PC-9 (cell line): ENCODE data around the gene XKR8. TPM values are rescaled to one million over a fixed set of nuclear protein-coding genes. Genes with fewer than 3 reads are reported as not detected.

Experiments used
- BruUV-seq: library from RNA; stranded (reverse); fragments of 400-500 nt; replicated peaks from 2 replicates; lab custom pipeline; 2021; lab: Mats Ljungman, UMichigan
- CTCF ChIA-PET: fragments of 300-600 bp; sonication (Branson Sonifier 250); formaldehyde crosslinking; loops from one replicate; lab custom pipeline; 2022; ENCODE audit warnings: antibody characterized with exemption; lab: Charles Lee
- POLR2A ChIA-PET: fragments of 300-600 bp; sonication (Branson Sonifier 250); formaldehyde crosslinking; loops from one replicate; lab custom pipeline; 2022; ENCODE audit warnings: antibody characterized with exemption; ENCODE audit not compliant: unreplicated experiment; lab: Charles Lee
- DNase-seq, 2 experiments: peaks; one replicate each; pipeline versions ENCODE4 v3.0.0 to v3.0.0-alpha.2; 2015 to 2022; ENCODE audit warnings: mixed read lengths in 1 of 2
- H2AFZ ChIP-seq: fragments of 200-600 bp; sonication (generic); 2 replicates; pipeline ENCODE4 v1.8.1; 2017; ENCODE audit warnings: antibody characterized with exemption
- H3F3A ChIP-seq: fragments of 200-600 bp; sonication (generic); 2 replicates; pipeline ENCODE4 v1.8.1; 2017; ENCODE audit warnings: antibody characterized with exemption, mild to moderate bottlenecking, low read depth; ENCODE audit not compliant: insufficient read depth
- H3K27ac ChIP-seq: fragments of 200-600 bp; sonication (generic); 2 replicates; pipeline ENCODE4 v1.6.1; 2016; ENCODE audit warnings: mixed run types
- H3K27me3 ChIP-seq: fragments of 200-600 bp; sonication (generic); 2 replicates; pipeline ENCODE4 v1.6.1; 2016; ENCODE audit warnings: low read depth, mixed run types; ENCODE audit not compliant: insufficient read depth
- H3K36me3 ChIP-seq: fragments of 200-600 bp; sonication (generic); 2 replicates; pipeline ENCODE4 v1.6.1; 2016; ENCODE audit warnings: low read depth, mixed run types
- H3K4me1 ChIP-seq: fragments of 200-600 bp; sonication (generic); replicated peaks from 2 replicates; pipeline ENCODE4 v1.6.1; 2016; ENCODE audit warnings: mixed run types; ENCODE audit not compliant: insufficient read depth
- H3K4me2 ChIP-seq: fragments of 200-600 bp; sonication (generic); 2 replicates; pipeline ENCODE4 v1.6.1; 2017; ENCODE audit warnings: mixed run types
- H3K4me3 ChIP-seq: fragments of 200-600 bp; sonication (generic); 2 replicates; pipeline ENCODE4 v1.6.1; 2016; ENCODE audit warnings: mixed run types
- H3K79me2 ChIP-seq: fragments of 200-600 bp; sonication (generic); 2 replicates; pipeline ENCODE4 v1.6.1; 2017; ENCODE audit warnings: low read depth, mixed run types
- H3K9me2 ChIP-seq: fragments of 200-600 bp; sonication (generic); 2 replicates; pipeline ENCODE4 v1.8.1; 2017; ENCODE audit warnings: mild to moderate bottlenecking; ENCODE audit not compliant: insufficient read depth
- H3K9me3 ChIP-seq: fragments of 200-600 bp; sonication (generic); 2 replicates; pipeline ENCODE4 v1.8.1; 2016; ENCODE audit warnings: low read depth; ENCODE audit not compliant: insufficient read depth
- H4K20me1 ChIP-seq: fragments of 200-600 bp; sonication (generic); 2 replicates; pipeline ENCODE4 v1.8.1; 2017; ENCODE audit not compliant: insufficient read depth
- EZH2 ChIP-seq: fragments of 200-600 bp; sonication (generic); IDR thresholded peaks from 2 replicates; pipeline ENCODE4 v1.8.0; 2017; ENCODE audit warnings: antibody characterized with exemption, low read depth
- intact Hi-C: fragments of 100-400 bp; cut with micrococcal nuclease; formaldehyde crosslinking; loops from one replicate; pipeline ENCODE4 v1.10.0; 2022; ENCODE audit not compliant: unreplicated experiment
- total RNA-seq: library from RNA; stranded (reverse); gene quantifications from 2 replicates; pipeline ENCODE4 v1.2.3, GENCODE V29; 2021
- TF ChIP-seq, protein P1 (sequence below): fragments of 200-600 bp; sonication (generic); conservative IDR thresholded peaks from 2 replicates; pipeline ENCODE4 v1.6.1; 2017; ENCODE audit warnings: mixed run types, antibody characterized with exemption, mild to moderate bottlenecking, moderate library complexity

Gene XKR8
- total RNA-seq, 1 experiment from 2014 or later = 5.7 TPM

GRCh38 chr1:27955076-27955475, 4.7 kb upstream of the XKR8 start:
- BruUV-seq = no TSS peak
- no peaks in the 10 kb centered on the region for H3K27me3 ChIP-seq
- H3K9me2 ChIP-seq = no peaks in the 10 kb centered on the region
- no peak overlapping the region for H3K4me3 ChIP-seq
- H3K9me3 ChIP-seq = no peaks in the 10 kb centered on the region
- intact Hi-C loops = no loop called here
- H3K79me2 ChIP-seq = no peaks in the 10 kb centered on the region
- ChIA-PET CTCF (no interaction called here), POLR2A (no interaction called here)
- no peak overlapping the region for H3K4me2 ChIP-seq
- H3F3A ChIP-seq = peaks cover 12% of the 10 kb centered on the region; the same call in 1 of the 2 replicates
- TF ChIP-seq, protein P1, sequence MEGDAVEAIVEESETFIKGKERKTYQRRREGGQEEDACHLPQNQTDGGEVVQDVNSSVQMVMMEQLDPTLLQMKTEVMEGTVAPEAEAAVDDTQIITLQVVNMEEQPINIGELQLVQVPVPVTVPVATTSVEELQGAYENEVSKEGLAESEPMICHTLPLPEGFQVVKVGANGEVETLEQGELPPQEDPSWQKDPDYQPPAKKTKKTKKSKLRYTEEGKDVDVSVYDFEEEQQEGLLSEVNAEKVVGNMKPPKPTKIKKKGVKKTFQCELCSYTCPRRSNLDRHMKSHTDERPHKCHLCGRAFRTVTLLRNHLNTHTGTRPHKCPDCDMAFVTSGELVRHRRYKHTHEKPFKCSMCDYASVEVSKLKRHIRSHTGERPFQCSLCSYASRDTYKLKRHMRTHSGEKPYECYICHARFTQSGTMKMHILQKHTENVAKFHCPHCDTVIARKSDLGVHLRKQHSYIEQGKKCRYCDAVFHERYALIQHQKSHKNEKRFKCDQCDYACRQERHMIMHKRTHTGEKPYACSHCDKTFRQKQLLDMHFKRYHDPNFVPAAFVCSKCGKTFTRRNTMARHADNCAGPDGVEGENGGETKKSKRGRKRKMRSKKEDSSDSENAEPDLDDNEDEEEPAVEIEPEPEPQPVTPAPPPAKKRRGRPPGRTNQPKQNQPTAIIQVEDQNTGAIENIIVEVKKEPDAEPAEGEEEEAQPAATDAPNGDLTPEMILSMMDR = no peak
- TF ChIP-seq EZH2 = no peak
- H2AFZ ChIP-seq = no peak overlapping the region
- no peaks in the 10 kb centered on the region for H3K4me1 ChIP-seq
- H4K20me1 ChIP-seq = no peaks in the 10 kb centered on the region
- H3K36me3 ChIP-seq = no peaks in the 10 kb centered on the region
- DNase-seq = no peak
- no peak overlapping the region for H3K27ac ChIP-seq

DNA sequence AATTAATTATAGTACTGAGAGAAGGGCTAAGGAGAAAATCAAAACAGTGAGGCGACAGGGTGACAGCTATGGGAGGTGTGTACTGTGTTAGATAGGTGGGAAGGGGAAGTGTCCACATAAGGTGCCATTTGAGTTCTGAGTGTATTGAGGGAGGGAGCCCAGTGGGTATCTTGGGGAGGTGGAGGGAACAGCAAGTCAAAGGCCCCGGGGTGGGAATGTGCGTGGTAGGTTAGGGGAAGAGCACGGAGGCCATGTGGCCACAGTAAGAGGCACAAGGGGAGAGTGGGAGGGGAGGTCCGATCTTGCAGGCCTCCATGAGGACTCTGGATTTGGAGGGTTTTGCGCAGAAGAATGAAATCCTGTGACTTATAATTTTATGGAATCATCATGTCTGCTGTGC, 3.0 kb upstream of the XKR8 start:
- Histone ChIP-seq H3K4me2 (no peak overlapping the region), H3K27me3 (no peaks in the 10 kb centered on the region), H3K4me1 (peaks cover 14% of the 10 kb centered on the region; the same call in 1 of the 2 replicates), H3K9me3 (no peaks in the 10 kb centered on the region), H3K9me2 (no peaks in the 10 kb centered on the region), H3K4me3 (no peak overlapping the region), H4K20me1 (no peaks in the 10 kb centered on the region), H3F3A (peaks cover 14% of the 10 kb centered on the region; the same call in 1 of the 2 replicates), H3K36me3 (no peaks in the 10 kb centered on the region), H3K79me2 (no peaks in the 10 kb centered on the region), H3K27ac (no peak overlapping the region), H2AFZ (no peak overlapping the region)
- ChIA-PET CTCF (no interaction called here), POLR2A (no interaction called here)
- TF ChIP-seq EZH2 = no peak
- TF ChIP-seq, protein P1 = no peak
- DNase-seq = no peak
- no TSS peak for BruUV-seq
- intact Hi-C loops = no loop called here

- no peak for DNase-seq
- Histone ChIP-seq H4K20me1 (no peaks in the 10 kb centered on the region), H3F3A (peaks cover 14% of the 10 kb centered on the region; the same call in 1 of the 2 replicates), H3K27ac (no peak overlapping the region), H3K9me3 (no peaks in the 10 kb centered on the region), H3K9me2 (no peaks in the 10 kb centered on the region), H3K4me1 (peaks cover 14% of the 10 kb centered on the region; the same call in 1 of the 2 replicates), H3K36me3 (no peaks in the 10 kb centered on the region), H3K4me2 (no peak overlapping the region), H3K27me3 (no peaks in the 10 kb centered on the region), H3K4me3 (no peak overlapping the region), H2AFZ (no peak overlapping the region), H3K79me2 (no peaks in the 10 kb centered on the region)
- ChIA-PET POLR2A (no interaction called here), CTCF (no interaction called here)
- intact Hi-C loops = no loop called here
- BruUV-seq = no TSS peak
- no peak for TF ChIP-seq EZH2
- TF ChIP-seq, protein P1 = no peak
Observed at GRCh38 chr1:27957655-27958054, 2.1 kb upstream of the XKR8 start.
